ENCODE measurements around the gene TMEM126A. TPM values are rescaled to one million over a fixed set of nuclear protein-coding genes. Genes with fewer than 3 reads are reported as not detected.
"Not testable (repeated sequence)": the region's sequence is repeated elsewhere in the genome, so short reads cannot be mapped to it uniquely, and the experiment has no call there.

TMEM126A gene
- total RNA-seq, 1 experiment from 2014 or later = 37.2 TPM

GRCh38 chr11:85665733-85666132 lies 18.0 kb downstream of the TMEM126A start (continued):
- TF ChIP-seq MAX (CRISPR knock-in tag; IDR thresholded peaks at IDR 0.05) (no peak), E2F5 (CRISPR knock-in tag; IDR thresholded peaks at IDR 0.05) (no peak), SOX15 (CRISPR knock-in tag; IDR thresholded peaks at IDR 0.05) (no peak), ZMAT4 (CRISPR knock-in tag; IDR thresholded peaks at IDR 0.05) (no peak), IRF1 (CRISPR knock-in tag; IDR thresholded peaks at IDR 0.05) (no peak), TEAD1 (CRISPR knock-in tag; IDR thresholded peaks at IDR 0.05) (no peak)

GRCh38 chr11:85666687-85667086 lies 18.9 kb downstream of the TMEM126A start:
- no peak overlapping the region for H3K27ac Mint-ChIP-seq
- no peak for DNase-seq (ENCODE audit: low spot score)
- H3K4me3 Mint-ChIP-seq = no peak overlapping the region
- peaks cover 12% of the 10 kb centered on the region for H3K4me1 Mint-ChIP-seq
- ATAC-seq = no peak
- ChIA-PET POLR2A (no interaction called here), CTCF (no interaction called here)
- peaks cover 26% of the 10 kb centered on the region for H3K36me3 Mint-ChIP-seq
- peaks cover 14% of the 10 kb centered on the region for H3K9me3 Mint-ChIP-seq
- no peak for TF ChIP-seq ZNF416 (CRISPR knock-in tag; IDR thresholded peaks at IDR 0.05)
- H3K27me3 Mint-ChIP-seq (ENCODE audit: low read depth) = peaks cover 20% of the 10 kb centered on the region

- DNase-seq (ENCODE audit: low spot score) = no peak
- H3K27me3 Mint-ChIP-seq (ENCODE audit: low read depth) = peaks cover 34% of the 10 kb centered on the region
- H3K9me3 Mint-ChIP-seq = peaks cover 27% of the 10 kb centered on the region
- CTCF ChIA-PET = no interaction called here
- H3K4me3 Mint-ChIP-seq = no peak overlapping the region
- TF ChIP-seq CDX4 (CRISPR knock-in tag; IDR thresholded peaks at IDR 0.05; ENCODE audit: borderline replicate concordance) = no peak
- no peak for TF ChIP-seq CBFB (CRISPR knock-in tag; IDR thresholded peaks at IDR 0.05; ENCODE audit: low read depth)
- TF ChIP-seq FOXP1 (CRISPR knock-in tag; IDR thresholded peaks at IDR 0.05; ENCODE audit: borderline replicate concordance) = no peak
- no peak for TF ChIP-seq CTCF (IDR thresholded peaks at IDR 0.05)
- no peak for TF ChIP-seq RELA (CRISPR knock-in tag; IDR thresholded peaks at IDR 0.05; ENCODE audit: borderline replicate concordance)
- TF ChIP-seq NFATC4 (CRISPR knock-in tag; IDR thresholded peaks at IDR 0.05) = no peak
- no peak for TF ChIP-seq TEAD4 (CRISPR knock-in tag; IDR thresholded peaks at IDR 0.05)
- no peak for TF ChIP-seq E2F5 (CRISPR knock-in tag; IDR thresholded peaks at IDR 0.05)
- no peak for TF ChIP-seq ATF3 (CRISPR knock-in tag; conservative IDR thresholded peaks at IDR 0.05)
- no peak for TF ChIP-seq ZNF219 (CRISPR knock-in tag; IDR thresholded peaks at IDR 0.05; ENCODE audit: borderline replicate concordance)
- no peak for TF ChIP-seq MXD4 (CRISPR knock-in tag; IDR thresholded peaks at IDR 0.05; ENCODE audit: borderline replicate concordance)
- no peak for ATAC-seq
- peaks cover 13% of the 10 kb centered on the region for H3K4me1 Mint-ChIP-seq
- peaks cover 23% of the 10 kb centered on the region for H3K36me3 Mint-ChIP-seq
- POLR2A ChIA-PET = no interaction called here
- H3K27ac Mint-ChIP-seq = no peak overlapping the region
These were observed 20.4 kb downstream of the TMEM126A start for GRCh38 chr11:85668157-85668556.

GRCh38 chr11:85670949-85671663 lies 23.3 kb downstream of the TMEM126A start:
- POLR2A ChIA-PET; H3K4me1 Mint-ChIP-seq; CTCF ChIA-PET; H3K4me3 Mint-ChIP-seq; H3K27ac Mint-ChIP-seq; ATAC-seq; DNase-seq (ENCODE audit: low spot score): not testable (repeated sequence)
- peaks cover 14% of the 10 kb centered on the region for H3K36me3 Mint-ChIP-seq
- peaks cover 34% of the 10 kb centered on the region for H3K9me3 Mint-ChIP-seq
- peaks cover 61% of the 10 kb centered on the region for H3K27me3 Mint-ChIP-seq (ENCODE audit: low read depth)
